Sciatic nerve (tissue), 2 donors: ENCODE measurements around the gene BTBD19. TPM values are rescaled to one million over a fixed set of nuclear protein-coding genes. Genes with fewer than 3 reads are reported as not detected.
"Not testable (repeated sequence)": the region's sequence is repeated elsewhere in the genome, so short reads cannot be mapped to it uniquely, and the experiment has no call there.

Source experiments
- ATAC-seq: fragments of 200-7000 bp; cut with Tn5 transposase; one replicate; pipeline ENCODE4 v1.9.1; 2020; ENCODE audit warnings: mild to moderate bottlenecking, moderate library complexity
- DNase-seq: peaks from one replicate; pipeline ENCODE4 v3.0.0-alpha.2; 2020; ENCODE audit warnings: low spot score
- intact Hi-C: fragments of 100-400 bp; cut with DNase I; formaldehyde crosslinking; loops from one replicate; pipeline ENCODE4 v1.14.2; 2022
- total RNA-seq: library from RNA; stranded (reverse); fragmentation: NEBNext Ultra II Directional; extraction: Animal tissue kit (Norgen Biotek cat#: 25700); gene quantifications from one replicate; pipeline ENCODE4 v1.2.1, GENCODE V29; 2021
- donor health status: DM: no; HTN: no; CAD: no.
- donor health status: DM: no; HTN: no; CAD: no.

Gene BTBD19
- total RNA-seq, 1 donor from 2014 or later = 35.0 TPM

GRCh38 chr1:44806025-44806703, 2.2 kb upstream of the BTBD19 start:
- ATAC-seq (no peak), DNase-seq (peak; percentile 71)
- intact Hi-C loops = no loop called here

GRCh38 chr1:44806704-44807363, 1.5 kb upstream of the BTBD19 start, which contains the start of gene DYNLT4:
Gene DYNLT4 (minus strand): TSS chr1:44807351. CDS start chr1:44806668, 683 bp downstream.
- intact Hi-C loops = no loop called here
- no peak for ATAC-seq

GRCh38 chr1:44807364-44808062, 810 bp upstream of the BTBD19 start:
- intact Hi-C loops = no loop called here
- DNase-seq (peak; percentile 98), ATAC-seq (peak; percentile 89)

More at GRCh38 chr1:44806704-44807363, 1.5 kb upstream of the BTBD19 start, which contains the start of gene DYNLT4:
- DNase-seq = peak; percentile 64

- ATAC-seq (no peak), DNase-seq (peak; percentile 74)
- intact Hi-C loops = no loop called here
Measured at GRCh38 chr1:44808938-44809917, 905 bp downstream of the BTBD19 start.

GRCh38 chr1:44810101-44810761, 1.9 kb downstream of the BTBD19 start:
- peak; percentile 86 for DNase-seq
- intact Hi-C loops = no loop called here
- ATAC-seq = no peak

GRCh38 chr1:44810762-44811105, 2.4 kb downstream of the BTBD19 start:
- intact Hi-C loops, DNase-seq, ATAC-seq: not testable (repeated sequence)

GRCh38 chr1:44811234-44811633, 2.9 kb downstream of the BTBD19 start:
- intact Hi-C loops = no loop called here
- no peak for ATAC-seq
- peak; percentile 23 for DNase-seq

- ATAC-seq (no peak), DNase-seq (peak; percentile 69)
Measured at GRCh38 chr1:44812822-44813543, 4.7 kb downstream of the BTBD19 start.

GRCh38 chr1:44815926-44816325, 7.6 kb downstream of the BTBD19 start:
- ATAC-seq, intact Hi-C loops: not testable (repeated sequence)
- DNase-seq = peak; percentile 23

More at GRCh38 chr1:44812822-44813543, 4.7 kb downstream of the BTBD19 start:
- intact Hi-C loops = no loop called here

- ATAC-seq (no peak), DNase-seq (no peak)
- intact Hi-C loops = no loop called here
Measured at GRCh38 chr1:44817307-44817706, 9.0 kb downstream of the BTBD19 start.

GRCh38 chr1:44817771-44818495, 9.6 kb downstream of the BTBD19 start:
- DNase-seq (peak; percentile 30), ATAC-seq (no peak)
- intact Hi-C loops = no loop called here

- ATAC-seq (peak; percentile 2), DNase-seq (no peak)
- intact Hi-C loops = no loop called here
Measured at GRCh38 chr1:44819196-44819607, 10.9 kb downstream of the BTBD19 start.

- ATAC-seq (peak; percentile 89), DNase-seq (peak; percentile 84)
- intact Hi-C loops = no loop called here
Measured at GRCh38 chr1:44819608-44820327, 11.4 kb downstream of the BTBD19 start.

GRCh38 chr1:44820328-44821239, 12.3 kb downstream of the BTBD19 start:
- ATAC-seq (peak; percentile 27), DNase-seq (peak; percentile 62)
- intact Hi-C loops = no loop called here

- no peak for ATAC-seq
- intact Hi-C loops = no loop called here
- DNase-seq = no peak
Measured at GRCh38 chr1:44821240-44821715, 13.0 kb downstream of the BTBD19 start.
